Effector CD4-positive, alpha-beta T cell (primary cell): ENCODE measurements around the gene DNER. TPM values are rescaled to one million over a fixed set of nuclear protein-coding genes. Genes with fewer than 3 reads are reported as not detected.
"Not testable (repeated sequence)": the region's sequence is repeated elsewhere in the genome, so short reads cannot be mapped to it uniquely, and the experiment has no call there.

ENCODE experiments used
- DNase-seq: peaks from one replicate; pipeline ENCODE4 v3.0.0-alpha.2; 2020
- total RNA-seq: gene quantifications from one replicate; lab custom pipeline; 2026; lab: John Stamatoyannopoulos, UW

Gene DNER, protein sequence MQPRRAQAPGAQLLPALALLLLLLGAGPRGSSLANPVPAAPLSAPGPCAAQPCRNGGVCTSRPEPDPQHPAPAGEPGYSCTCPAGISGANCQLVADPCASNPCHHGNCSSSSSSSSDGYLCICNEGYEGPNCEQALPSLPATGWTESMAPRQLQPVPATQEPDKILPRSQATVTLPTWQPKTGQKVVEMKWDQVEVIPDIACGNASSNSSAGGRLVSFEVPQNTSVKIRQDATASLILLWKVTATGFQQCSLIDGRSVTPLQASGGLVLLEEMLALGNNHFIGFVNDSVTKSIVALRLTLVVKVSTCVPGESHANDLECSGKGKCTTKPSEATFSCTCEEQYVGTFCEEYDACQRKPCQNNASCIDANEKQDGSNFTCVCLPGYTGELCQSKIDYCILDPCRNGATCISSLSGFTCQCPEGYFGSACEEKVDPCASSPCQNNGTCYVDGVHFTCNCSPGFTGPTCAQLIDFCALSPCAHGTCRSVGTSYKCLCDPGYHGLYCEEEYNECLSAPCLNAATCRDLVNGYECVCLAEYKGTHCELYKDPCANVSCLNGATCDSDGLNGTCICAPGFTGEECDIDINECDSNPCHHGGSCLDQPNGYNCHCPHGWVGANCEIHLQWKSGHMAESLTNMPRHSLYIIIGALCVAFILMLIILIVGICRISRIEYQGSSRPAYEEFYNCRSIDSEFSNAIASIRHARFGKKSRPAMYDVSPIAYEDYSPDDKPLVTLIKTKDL
- total RNA-seq = not detected

GRCh38 chr2:229714080-229714735 lies at the start of gene DNER:
Gene DNER, minus strand, starts transcription at chr2:229714555. Its CDS starts 132 bp downstream, at chr2:229714423.
- DNase-seq = no peak

DNA sequence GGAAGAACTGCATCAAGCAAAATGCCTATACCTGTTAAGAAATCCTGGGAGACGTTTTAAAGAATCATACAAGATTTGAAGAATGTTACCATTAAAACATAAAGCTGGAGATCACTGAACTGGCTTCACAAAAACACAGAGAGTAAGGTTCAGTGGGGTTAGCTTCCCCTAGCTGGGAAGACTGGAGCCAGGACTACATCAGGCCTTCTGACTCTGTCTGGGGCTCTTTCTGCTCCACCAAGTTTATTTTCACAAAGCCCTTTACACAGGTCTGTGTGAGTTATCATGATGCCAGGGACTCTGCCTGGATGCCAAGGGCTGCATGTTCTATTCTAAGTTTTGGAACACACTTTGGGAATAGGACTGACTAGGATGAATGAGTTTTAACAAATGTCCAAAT lies 47.3 kb upstream of the DNER start:
- no peak for DNase-seq

GRCh38 chr2:229757462-229757861 lies 43.1 kb upstream of the DNER start:
- not testable (repeated sequence) for DNase-seq

DNA sequence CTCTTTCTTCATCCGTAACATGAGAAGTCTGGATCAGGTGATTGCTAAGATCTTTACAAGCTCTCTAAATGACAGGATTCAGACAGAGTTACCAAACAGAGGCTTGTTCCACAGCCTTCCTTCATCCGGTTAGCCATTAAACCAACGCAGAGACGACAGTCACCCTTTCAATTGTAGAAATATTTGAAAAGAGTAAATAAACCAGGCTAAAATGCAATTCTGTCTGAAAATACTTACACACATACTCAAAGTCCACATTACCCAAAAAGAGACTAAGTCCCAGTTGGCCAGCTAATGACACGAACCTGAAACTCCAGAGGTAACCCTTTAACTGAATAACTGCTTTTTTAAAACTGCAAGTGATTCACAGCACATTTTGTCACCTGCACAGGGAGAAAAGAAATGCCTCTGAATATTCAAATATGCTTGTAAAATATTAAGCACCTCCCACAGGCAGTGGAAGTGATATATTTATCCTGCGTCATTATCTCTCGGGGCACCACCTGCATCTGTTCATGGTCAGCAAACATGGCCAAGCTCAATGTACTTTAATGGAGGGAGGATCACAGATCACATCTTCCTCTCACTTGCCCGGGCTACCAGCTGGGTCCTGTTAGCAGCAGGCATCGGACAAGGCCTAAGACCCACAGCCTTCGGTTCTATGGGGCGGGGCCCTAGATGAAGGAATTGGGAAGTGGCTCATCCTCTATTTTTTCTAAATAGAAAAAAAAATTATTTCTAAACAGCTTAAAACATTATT lies 38.8 kb upstream of the DNER start:
- DNase-seq = no peak

- no peak for DNase-seq
Measured at GRCh38 chr2:229749779-229750178, 35.4 kb upstream of the DNER start.

DNA sequence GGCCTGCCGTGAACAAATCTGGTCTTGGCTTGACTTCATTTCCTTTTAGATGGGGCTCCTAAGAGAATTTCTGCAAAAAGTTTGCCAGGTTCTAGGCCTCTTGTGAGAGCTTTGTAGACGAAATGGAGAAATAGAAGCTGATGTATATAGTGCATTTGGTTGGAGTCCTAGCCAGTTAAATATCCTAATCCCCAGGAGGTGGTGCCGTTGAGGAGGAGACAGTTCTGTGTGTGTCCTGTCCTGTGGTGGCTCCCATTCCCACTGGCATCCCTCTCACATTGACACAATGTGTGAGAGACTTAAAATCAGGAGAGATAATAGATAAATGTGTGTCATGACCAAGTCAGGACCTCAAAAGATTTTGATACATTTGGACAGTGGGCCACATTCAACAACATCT lies 34.6 kb upstream of the DNER start:
- DNase-seq = no peak

DNA sequence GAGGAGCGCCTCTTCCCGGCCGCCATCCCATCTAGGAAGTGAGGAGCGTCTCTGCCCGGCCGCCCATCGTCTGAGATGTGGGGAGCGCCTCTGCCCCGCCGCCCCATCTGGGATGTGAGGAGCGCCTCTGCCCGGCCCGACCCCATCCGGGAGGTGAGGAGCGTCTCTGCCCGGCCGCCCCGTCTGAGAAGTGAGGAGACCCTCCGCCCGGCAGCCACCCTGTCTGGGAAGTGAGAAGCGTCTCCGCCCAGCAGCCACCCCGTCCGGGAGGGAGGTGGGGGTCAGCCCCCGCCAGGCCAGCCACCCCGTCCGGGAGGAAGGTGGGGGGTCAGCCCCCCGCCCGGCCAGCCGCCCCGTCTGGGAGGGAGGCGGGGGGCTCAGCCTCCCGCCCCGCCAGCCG lies 28.3 kb upstream of the DNER start:
- DNase-seq = not testable (repeated sequence)

DNA sequence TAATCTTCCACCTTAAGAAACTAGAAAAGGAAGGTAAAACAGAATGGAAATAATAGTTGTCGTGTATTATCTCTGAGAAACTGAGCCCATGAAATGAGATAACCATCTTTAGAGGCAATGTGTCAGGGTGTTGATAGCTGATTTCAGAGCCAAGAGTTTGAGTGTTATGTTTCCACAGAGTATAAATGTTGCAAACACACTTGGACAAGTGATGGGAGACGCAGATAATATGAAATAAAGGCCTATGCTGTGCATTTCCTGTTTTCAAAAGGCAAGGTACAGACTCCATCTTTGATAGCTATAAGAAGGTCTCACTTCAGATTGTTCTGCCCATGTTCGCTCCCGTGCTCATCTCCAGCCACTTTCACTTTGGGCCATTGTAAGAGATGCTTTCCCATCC lies 25.9 kb upstream of the DNER start:
- no peak for DNase-seq

- no peak for DNase-seq
Measured at GRCh38 chr2:229738024-229738625, 23.8 kb upstream of the DNER start.

DNA sequence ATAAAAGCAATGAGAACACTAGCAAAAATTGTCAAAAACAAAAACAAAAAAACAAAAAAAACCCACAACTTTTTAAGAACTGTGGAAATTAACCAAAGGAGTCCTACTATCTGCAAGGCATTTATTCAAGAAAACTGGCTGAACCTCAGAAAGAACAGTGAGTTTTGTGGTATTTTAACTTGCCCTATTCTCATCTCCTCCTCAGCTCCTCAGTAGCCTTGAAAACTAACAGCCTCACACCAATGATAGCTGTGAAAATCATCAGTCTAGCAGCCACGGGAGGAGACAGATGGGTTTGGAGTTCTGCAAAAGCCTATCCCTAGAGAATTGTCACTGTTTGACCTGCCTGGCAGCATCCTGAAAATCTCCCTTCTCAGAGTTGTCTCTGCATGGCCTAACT lies 20.1 kb upstream of the DNER start:
- DNase-seq = no peak

DNA sequence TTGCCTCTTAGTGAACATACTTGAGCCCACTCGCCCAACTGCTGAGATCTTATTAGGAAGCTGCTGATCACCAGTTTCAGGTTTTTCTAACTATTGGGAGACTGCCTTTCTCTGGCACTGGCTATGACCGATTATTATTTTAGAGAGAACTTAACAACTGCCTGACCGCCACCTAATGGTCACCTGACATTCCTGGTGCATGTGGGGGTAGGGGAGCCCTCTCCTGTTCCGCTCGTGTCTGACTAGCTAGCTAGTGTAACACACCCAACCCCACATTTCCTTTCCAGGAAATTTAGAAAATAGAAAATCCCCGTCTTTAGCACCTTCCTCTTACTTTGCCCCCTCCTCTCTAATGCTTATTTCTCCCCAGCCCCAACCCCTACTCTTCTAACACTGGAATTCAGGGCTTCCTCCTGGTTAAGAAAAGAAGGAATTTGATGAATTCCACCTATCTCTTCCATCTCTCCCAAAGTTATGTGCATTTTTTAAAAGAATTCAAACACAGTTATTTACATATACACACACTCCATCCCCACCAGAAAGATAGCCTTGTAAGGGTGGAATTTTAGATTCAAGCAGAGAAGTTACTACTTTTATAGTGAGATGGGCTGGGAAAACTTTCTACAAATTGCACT lies 19.4 kb upstream of the DNER start:
- no peak for DNase-seq

- no peak for DNase-seq
Measured at GRCh38 chr2:229732897-229733296, 18.5 kb upstream of the DNER start.

GRCh38 chr2:229731916-229732315 lies 17.6 kb upstream of the DNER start:
- DNase-seq = no peak

DNA sequence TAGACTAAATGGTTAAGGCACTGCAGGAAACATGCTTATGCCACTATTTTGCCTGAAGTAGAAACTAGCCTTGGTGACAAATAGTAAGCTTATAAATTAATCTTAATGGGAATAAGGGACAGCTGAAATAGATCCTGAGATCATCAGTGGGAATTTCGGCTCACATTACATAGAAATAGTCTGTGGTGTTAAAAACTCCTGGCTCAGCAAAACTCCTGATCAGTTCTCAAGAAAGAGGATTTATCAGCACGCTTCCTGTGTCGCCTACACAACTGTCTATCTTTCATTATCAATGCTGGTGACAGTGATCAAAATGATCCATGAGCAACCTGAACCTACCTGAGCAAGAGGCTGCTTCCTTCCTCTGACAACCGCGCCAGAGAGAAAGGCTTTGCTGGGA lies 17.0 kb upstream of the DNER start:
- no peak for DNase-seq

- DNase-seq = no peak
Measured at GRCh38 chr2:229728370-229728769, 14.0 kb upstream of the DNER start.

DNA sequence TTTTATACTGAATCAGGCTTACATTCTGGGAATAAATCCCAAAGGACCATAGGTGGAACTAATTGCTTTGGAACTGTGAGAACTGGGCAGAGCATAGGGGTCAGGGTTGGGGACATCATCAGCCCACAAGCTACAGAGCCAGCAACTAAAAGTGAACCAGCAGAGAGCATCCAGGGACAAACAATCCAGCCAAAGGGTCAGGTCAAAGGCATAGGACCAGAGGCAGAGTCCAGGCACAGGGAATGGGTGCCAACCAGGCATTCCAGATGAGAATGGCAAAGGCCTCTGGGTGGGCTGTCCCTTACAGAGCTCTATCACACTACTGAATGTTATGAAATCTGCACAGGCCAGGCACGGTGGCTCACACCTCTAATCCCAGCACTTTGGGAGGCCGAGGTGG lies 12.3 kb upstream of the DNER start:
- no peak for DNase-seq

- DNase-seq = no peak
Measured at GRCh38 chr2:229725716-229726574, 11.6 kb upstream of the DNER start.

- not testable (repeated sequence) for DNase-seq
Measured at GRCh38 chr2:229723192-229723591, 8.8 kb upstream of the DNER start.

- no peak for DNase-seq
Measured at GRCh38 chr2:229719926-229720647, 5.7 kb upstream of the DNER start.

GRCh38 chr2:229718057-229718456 lies 3.7 kb upstream of the DNER start:
- no peak for DNase-seq
